ENCODE measurements around the gene SHCBP1L.

The SHCBP1L gene

DNA sequence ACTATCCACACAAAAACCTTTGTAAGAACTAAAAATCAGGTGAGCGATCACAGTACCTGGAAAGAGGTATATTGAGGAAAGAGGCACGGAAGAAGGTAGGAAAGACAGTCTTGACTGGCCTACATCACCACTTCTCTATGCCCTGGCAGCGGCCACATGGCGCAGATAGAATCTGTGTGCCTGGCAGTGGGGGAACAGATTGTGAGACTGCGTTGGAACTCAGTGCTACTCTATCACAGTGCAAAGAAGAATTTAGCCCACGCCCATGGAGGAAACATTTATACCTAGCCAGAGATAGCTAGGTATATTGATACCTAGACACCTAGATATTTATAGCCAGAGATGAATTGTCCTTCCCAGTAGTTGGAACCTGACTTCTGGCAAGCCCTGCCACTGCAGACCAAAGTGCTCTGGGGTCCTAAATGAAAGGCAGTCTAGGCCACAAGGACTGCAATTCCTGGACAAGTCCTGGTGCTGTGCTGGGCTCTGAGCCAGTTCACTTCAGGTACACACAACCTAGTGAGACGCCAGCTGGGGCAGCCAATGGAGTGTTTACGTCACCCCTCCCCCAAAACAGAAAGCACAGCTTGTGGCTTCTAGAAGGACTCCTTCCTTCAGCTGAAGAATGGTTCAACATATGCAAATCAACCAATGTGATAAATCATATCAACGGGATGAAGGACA lies 61.9 kb downstream of the SHCBP1L start:
- DNase-seq (ENCODE audit: low spot score), result no peak

DNA sequence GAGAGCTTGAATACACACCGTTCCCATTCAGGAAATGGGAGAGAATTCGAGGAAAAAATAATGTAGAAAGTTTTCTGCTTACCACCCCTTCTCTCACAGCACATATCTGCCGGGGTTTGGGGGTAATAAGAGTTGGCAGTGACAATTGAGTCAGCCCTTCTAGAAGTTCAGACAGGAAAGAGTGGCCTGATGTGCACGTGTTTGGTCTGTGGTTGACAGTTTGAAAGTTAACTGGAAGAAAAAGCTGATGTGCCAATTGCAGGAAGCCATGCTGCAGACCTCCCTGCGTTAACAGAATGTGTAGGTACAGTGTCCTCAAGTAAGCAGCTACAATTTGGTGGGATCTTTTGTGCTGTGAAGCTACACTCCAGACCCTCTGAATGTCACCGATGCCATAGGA lies 63.0 kb downstream of the SHCBP1L start:
- DNase-seq (ENCODE audit: low spot score), result no peak

DNA sequence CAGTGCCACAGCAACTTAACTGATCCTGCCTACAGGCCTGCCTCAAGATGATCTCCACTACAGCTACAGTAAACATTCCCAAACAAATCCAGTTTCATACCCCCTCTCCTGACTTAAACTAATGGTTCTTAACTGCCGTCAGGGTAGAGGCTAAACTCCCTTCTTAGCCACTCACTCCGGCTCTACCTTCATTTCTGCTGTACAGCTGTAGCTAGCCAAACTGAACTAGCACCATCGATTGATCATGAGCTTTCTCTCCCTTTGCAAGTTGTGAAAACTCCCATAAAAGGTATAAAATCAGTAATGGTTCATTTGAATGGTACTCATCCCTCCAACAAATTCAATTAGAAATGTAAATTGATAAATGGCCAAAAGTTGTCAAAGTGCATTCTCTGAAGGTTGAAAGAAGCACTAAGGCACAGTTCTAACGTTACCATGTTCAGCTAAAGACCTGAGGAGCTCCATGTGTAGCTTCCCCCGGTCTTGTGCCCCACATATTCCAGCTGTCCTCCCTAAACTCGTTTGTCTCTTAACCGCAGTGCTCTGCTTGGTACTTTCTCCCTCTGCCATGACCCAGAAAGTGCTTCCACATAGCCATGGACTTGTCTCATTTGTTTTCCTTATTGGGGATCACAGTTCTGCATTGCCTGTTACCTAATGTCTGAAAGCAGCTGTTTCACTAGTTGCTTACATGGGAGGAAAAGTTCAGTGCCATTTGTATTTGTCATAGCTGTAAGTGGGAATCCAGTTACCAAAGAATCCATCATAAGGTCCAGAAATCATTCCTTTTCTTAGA lies 64.0 kb downstream of the SHCBP1L start:
- DNase-seq (ENCODE audit: low spot score), result no peak

DNA sequence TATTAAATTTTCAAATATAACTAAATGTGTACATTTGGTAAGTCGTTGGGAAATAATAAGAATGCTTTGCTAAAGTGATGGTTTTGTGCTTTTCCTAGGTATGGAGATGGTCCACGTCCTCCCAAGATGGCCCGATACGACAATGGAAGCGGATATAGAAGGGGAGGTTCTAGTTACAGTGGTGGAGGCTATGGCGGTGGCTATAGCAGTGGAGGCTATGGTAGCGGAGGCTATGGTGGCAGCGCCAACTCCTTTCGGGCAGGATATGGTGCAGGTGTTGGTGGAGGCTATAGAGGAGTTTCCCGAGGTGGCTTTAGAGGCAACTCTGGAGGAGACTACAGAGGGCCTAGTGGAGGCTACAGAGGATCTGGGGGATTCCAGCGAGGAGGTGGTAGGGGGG lies 66.0 kb downstream of the SHCBP1L start:
- no peak for DNase-seq (ENCODE audit: low spot score)

DNA sequence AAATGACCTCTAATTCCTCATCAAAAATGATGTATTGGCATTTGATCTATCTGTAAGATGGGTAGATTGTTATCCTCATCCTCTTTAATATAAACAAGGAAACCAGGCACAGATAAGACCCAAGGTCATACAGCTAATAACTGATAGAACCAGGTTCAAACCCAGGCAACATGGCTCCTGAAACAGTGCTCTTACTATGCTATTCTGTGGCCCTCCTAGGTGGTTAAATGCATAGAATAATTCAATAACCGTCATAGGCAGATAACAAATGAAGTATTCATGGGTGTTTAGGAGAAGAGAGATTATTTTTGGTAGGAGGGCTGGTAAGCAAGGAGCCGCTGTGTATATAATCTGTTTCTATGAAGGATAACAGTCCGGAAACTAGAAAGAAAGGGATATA lies 67.4 kb downstream of the SHCBP1L start:
- DNase-seq (ENCODE audit: low spot score), result no peak

DNA sequence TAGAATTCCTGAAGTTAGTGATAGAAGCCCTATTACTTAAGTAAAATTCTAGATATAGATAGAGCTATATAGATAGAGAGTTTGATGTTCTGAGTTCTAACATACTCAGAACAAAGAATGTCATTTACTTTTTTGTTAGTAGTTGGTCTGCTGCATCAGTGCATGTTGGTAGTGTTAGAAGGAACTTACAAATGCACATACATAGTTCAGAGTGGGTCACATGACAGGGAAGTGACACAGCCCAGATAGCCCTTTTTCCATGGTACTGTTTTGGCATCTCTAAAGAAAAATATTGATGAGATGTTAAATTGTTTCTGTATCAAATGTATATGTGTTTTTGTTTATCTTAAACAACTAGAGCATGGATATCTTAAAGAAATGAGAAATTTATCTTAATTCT lies 68.1 kb downstream of the SHCBP1L start:
- no peak for DNase-seq (ENCODE audit: low spot score)

DNA sequence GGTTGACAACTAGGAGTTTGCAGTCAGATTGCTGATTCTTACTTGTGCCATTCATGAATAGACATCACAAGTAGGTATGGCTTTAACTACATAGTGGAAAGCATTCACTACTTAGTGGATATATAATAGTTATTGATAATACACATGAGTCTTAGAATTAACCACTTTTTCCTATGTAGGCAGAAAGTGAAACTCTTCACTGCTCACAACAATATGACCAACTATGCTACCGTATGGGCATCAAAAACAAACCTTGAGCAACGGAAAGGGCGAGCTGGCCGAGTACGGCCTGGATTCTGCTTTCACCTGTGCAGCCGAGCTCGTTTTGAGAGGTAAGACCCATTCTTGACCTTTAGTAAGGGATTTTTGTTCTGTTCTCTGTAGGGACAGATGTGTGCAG lies 75.1 kb downstream of the SHCBP1L start:
- DNase-seq (ENCODE audit: low spot score), result no peak

DNA sequence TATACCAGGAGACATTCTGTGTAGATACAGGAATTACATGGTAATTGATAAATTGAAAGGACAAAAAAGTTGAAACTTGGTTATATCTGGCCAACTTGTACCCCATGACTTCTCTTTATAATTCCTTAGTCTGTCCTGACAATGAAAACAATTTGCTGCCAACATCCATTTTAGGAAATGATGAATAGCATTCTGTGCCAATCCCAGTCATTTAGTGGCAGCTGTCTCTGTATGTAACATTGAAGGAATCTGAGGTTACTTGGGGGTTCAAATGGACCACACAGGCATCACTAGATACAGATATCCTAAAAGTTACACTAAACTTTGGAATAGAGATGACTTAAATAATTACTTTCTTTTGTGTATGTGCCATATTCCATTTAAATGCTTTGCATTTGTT lies 75.6 kb downstream of the SHCBP1L start:
- no peak for DNase-seq (ENCODE audit: low spot score)

DNA sequence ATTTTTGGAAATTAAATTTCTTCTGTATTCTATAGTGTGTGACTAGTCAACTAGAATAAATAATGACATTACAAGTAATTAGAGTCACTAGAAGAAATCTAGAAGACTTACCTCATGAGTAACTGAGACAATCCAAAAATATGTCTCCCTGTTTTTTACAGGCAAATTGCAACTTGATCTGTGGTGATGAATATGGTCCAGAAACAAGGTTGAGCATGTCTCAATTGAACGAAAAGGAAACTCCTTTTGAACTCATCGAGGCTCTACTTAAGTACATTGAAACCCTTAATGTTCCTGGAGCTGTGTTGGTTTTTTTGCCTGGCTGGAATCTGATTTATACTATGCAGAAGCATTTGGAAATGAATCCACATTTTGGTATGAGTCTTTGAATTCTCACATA lies 77.1 kb downstream of the SHCBP1L start:
- DNase-seq (ENCODE audit: low spot score), result no peak

DNA sequence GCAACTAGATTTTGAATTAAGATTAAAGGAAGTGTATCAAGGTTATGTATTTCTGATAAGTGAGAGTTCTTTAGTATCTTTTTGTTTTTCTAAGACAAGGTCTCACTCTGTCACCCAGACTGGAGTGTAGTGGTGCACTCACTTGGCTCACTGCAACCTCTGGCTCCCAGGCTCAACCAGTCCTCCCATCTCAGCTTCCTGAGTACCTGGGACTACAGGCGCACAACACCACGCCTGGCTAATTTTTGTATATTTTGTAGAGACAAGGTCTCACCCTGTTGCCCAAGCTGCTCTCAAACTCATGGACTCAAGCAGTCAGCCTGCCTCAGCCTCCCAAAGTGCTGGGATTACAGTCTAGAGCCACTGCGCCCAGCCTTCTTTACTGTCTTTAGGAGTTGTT lies 80.1 kb downstream of the SHCBP1L start:
- DNase-seq (ENCODE audit: low spot score), result no peak

DNA sequence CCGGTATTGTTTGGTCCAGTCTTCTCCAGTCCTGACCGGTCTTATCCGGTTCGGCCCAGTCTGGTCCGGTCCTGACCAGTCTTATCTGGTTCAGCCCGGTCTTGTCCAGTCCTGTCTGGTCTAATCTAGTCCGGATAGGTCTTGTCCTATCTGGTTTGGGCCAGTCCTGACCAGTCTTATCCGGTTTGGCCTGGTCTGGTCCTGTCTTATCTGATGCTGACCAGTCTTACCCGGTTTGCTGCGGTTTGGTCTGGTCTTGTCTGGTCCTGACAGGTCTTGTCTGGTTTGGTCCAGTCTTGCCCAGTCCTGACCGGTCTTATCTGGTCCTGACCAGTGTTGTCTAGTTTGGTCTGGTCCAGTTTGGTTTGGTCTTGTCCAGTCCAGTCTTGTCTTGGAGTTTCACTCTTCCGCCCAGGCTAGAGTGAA lies 83.7 kb downstream of the SHCBP1L start:
- no peak for DNase-seq (ENCODE audit: low spot score)

DNA sequence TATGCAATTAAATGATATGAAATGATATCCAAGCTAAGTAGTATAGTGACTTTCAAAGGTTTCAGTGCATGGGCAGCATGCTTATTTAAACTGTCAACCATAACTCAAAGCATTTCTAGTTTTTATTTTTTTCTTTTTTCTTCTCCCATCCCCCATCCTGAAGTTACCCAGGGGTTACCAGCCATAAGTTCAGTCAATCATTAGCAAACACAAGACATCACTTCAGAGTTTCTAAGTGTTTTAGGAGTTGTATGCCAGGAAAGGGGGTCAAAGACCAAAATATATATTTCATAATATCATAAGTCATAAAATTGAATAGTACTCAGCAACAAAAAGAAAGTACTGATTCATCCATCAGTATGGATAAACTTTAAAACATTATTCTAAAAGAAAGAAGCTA lies 85.1 kb downstream of the SHCBP1L start:
- DNase-seq (ENCODE audit: low spot score), result no peak

DNA sequence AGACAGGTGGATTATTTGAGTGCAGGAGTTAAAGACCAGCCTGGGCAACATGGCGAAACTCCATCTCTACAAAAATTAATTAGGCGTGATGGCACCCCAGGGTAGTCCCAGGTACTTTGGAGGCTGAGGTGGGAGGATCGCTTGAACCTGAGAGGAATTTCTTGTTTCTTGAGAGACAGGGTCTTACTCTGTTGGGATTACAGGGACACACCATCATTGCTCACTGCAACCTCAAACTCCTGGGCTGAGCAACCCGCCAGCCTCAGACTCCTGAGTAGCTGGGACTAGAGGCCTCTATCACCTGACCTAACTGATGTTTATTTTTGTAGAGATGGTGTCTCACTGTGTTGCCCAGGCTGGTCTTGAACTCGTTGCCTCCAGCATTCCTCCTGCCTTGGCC lies 89.0 kb downstream of the SHCBP1L start:
- DNase-seq (ENCODE audit: low spot score), result no peak

DNA sequence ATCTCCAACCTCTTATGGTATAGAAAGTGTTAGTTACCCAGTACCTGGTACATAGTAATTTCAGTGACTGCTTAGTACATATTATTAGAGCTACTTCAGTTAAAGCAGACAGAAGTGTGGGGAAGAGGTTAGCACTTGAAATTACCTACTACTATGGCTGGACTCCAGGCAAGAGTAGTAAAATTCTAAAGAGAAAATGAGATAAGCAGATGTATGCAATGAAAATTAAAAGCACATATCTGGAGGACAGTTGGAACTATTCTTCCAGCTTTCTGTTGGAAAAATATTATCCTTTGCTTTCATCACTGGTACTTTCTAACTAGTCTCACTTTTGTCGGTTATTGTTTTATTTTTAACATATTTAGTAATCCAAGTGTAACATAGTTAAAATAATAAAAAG lies 90.1 kb downstream of the SHCBP1L start:
- DNase-seq (ENCODE audit: low spot score), result no peak

DNA sequence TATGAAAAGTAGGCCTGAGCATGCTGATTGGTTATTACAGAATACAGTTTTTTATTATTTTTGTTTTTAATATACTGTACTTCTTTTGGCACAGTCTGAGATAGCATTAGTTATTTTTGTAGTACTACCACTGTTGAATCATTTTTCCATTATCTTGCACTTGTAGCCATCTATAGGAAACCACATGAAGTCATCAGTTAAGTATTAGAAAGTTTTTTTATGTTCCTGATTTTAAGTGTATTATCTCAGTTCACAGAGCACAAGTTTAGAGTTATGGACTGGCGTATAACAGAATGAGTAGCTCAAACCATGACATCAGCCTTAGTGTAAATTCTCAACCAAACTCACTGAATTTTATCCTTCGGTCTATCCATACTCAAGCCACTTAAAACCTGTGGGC lies 91.0 kb downstream of the SHCBP1L start:
- DNase-seq (ENCODE audit: low spot score), result no peak

DNA sequence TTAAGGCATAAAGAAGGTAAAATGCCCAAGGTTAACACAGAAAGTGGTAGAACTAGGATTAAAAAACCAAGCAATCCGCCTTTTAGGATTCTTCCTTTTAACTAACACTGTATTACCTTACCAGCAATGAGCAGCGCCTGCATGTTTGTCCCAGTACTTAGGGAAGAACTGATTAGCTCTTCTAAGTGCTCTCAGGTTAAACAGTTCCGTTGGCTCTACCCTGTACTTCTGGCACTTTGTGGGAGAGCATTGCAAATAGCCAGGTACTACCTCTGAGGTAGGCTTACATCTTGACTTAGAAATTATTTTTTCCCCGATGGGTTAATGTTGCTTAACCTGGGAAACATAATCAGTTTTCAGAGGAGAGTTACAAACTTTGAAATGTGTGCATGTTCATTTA lies 92.3 kb downstream of the SHCBP1L start:
- no peak for DNase-seq (ENCODE audit: low spot score)

DNA sequence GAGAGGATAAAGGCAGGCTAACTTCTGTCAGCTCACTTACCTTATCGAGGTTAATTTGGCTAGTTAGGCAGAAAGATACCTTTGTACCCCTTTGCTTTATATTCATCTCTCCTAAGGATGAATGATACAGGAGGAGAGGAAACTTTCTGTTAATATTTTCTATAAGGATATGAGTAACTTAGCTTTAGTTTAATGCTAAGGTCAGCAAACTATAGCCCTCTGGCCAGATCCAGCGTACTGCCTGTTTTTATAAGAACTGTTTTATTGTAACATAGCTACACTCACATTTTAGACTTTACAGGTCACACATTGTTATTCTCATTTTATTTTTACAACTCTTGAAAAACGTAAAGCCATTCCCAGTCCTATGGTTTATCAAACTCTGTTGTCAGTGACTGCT lies 95.8 kb downstream of the SHCBP1L start:
- DNase-seq (ENCODE audit: low spot score), result no peak

DNA sequence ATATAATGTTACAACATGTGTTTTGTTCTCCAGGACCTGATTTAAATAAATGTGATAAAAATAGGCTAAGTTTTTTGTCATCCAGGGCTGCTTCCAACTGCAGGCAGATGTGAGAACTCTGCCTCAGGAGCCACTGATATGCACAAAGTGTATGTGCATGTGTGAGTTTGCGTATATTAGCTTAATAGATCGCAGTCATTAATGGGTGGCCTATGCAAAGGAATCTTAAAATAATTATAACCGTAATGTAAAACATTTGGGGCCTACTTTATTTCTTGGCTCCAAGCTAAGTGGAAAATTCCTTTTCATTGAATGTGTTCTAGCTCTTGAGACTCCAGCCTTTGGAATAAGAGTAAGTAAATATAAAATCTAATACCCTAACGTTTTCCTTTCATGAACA lies 97.1 kb downstream of the SHCBP1L start:
- DNase-seq (ENCODE audit: low spot score), result no peak

DNA sequence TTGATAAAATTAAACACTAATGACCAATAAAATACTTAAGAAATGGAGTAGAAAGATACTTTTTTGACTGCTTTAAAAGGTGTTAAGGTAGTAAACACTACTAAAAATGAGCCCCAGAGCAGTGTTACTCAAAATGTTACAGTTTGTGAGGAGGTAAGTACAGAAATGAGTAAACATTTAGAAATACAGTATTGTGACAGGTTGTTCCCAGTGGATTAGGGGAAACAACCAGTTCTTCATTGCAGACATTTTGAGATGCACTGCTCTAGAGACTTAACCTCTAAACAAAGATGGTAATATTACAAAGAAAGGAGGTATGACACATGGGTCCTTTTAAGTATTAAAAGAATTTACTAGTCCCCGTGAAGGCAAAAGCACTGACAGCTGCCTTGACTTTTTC lies 101.1 kb downstream of the SHCBP1L start:
- no peak for DNase-seq (ENCODE audit: low spot score)

DNA sequence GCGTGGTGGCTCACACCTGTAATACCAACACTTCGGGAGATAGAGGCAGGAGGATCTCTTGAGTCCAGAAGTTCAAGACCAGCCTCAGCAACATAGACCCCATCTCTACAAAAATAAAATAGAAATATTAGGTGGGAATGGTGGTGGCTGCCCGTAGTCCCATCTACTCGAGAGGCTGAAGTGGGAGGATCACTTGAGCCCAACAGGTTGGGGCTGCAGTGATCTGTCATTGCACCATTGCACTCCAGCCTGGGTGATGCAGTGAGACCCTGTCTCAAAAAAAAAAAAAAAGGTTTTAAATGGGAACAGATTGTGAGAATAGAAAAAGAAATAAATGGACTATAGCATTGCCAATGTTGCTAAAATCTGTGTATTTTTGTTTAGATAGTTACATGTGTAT lies 102.6 kb downstream of the SHCBP1L start:
- no peak for DNase-seq (ENCODE audit: low spot score)

Data from germinal center (tissue), 1 donor.